Stimulated activated CD4-positive, alpha-beta T cell treated with anti-CD3 and anti-CD28 coated beads, Interleukin-2, amount 100 ng/mL, for 24 hours (primary cell): ENCODE measurements around the gene NPM3.
"Not testable (repeated sequence)": the region's sequence is repeated elsewhere in the genome, so short reads cannot be mapped to it uniquely, and the experiment has no call there.

Experiments used
- DNase-seq, 2 donors: peaks; one replicate each; pipeline ENCODE4 v3.0.0-alpha.2; 2020

NPM3 gene

DNA sequence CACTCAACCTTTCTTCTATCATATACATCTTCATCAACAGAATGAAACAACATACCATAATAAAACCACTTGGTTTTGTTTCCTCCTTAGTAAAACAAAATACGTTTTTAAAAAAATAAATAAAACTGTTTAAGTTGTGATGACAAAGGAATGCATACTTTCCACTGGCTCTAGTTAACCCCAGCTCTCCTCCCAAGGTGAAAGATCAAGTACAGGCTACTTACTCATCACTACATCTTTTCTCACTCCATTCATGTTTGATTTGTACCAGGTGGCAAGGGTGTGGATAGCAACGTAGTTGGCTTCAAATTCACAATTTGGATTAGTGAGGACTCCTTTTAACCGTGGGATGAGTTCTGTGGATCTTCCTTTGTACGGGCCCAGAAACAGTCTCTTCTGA is 20.3 kb upstream of the NPM3 start:
- no peak for DNase-seq

GRCh38 chr10:101797403-101798059 is 14.3 kb upstream of the NPM3 start:
- no peak for DNase-seq

- no peak for DNase-seq
These were observed 10.3 kb upstream of the NPM3 start for GRCh38 chr10:101793526-101793925.

- DNase-seq = no peak
These were observed 6.4 kb upstream of the NPM3 start for GRCh38 chr10:101789686-101790085.

- DNase-seq = not testable (repeated sequence)
These were observed 6.0 kb upstream of the NPM3 start for GRCh38 chr10:101789231-101789630.

DNA sequence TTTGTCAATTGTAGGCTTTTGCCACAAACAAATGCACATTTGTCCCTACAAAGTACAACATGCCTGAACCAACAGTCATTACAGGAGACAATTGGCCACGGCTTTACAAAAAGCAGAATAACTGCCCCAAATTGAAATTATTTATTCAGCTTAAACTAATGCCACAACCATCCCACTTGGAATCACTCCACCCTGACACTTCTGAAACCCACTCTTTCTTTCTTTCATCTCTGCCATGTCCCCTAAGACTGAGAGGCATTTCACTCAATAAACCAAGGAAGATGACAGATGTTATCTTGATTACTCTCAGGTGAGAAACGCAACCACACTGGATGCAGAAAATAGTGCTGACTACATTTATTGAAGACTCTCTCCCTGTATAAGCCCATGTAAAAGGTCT is 2.6 kb upstream of the NPM3 start:
- DNase-seq = no peak

GRCh38 chr10:101784558-101784957 is 1.3 kb upstream of the NPM3 start:
- DNase-seq = no peak

GRCh38 chr10:101783736-101784118 is 481 bp upstream of the NPM3 start:
- DNase-seq = no peak

GRCh38 chr10:101781984-101782810 is 1.0 kb downstream of the NPM3 start:
- DNase-seq = peak in 1 of 2 donors; percentile 11

DNA sequence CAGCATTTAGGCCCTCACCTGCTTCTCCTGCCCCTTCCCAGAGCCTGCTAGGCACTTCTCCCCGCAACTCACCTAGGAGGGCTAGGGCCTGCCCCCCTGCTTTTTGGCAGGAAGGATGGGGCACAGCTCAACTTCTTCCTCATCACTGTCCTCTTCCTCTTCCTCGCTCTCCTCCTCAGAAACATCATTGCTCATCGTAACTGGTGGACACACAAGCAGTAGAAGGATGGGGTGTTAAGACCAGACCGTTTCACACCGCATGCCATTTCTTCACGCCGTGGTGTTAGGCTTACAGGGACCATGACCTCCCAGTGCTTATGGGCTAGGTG is 1.6 kb downstream of the NPM3 start:
- DNase-seq = no peak

- DNase-seq = peak; percentile 78 to 79
These were observed 2.2 kb downstream of the NPM3 start for GRCh38 chr10:101780818-101781654.

DNA sequence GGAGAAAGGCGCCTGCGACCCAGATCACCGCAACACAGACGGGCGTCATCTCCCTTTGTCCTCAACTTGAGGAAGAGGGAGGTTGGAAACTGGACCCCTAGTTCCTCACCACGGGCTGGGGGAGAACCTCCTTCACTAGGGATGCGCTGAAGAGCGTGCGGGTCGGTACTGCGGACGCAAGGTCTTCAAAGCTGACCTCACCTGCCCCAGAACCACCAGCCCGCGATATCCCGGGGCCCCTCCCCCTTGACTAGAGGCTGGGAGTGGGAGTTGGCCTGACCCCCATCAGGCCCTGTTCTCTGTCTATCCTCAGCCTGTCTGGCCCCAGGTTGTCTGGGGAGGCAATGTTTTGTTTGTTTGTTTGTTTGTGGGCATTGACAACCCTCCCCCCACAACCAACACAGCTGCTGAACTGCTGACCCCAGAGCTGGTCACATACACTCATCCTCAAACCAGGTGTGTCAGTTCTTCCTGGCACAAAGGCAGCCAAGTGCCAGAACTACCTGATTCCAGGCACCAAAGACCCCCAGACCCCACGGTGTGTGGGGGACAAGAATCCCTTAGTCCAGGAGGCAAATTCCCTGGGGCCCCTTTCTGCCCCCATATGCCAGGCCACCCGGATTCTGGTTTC is 2.9 kb downstream of the NPM3 start:
- DNase-seq = no peak

GRCh38 chr10:101779544-101780186 is 3.6 kb downstream of the NPM3 start:
- peak; percentile 91 to 94 for DNase-seq

DNA sequence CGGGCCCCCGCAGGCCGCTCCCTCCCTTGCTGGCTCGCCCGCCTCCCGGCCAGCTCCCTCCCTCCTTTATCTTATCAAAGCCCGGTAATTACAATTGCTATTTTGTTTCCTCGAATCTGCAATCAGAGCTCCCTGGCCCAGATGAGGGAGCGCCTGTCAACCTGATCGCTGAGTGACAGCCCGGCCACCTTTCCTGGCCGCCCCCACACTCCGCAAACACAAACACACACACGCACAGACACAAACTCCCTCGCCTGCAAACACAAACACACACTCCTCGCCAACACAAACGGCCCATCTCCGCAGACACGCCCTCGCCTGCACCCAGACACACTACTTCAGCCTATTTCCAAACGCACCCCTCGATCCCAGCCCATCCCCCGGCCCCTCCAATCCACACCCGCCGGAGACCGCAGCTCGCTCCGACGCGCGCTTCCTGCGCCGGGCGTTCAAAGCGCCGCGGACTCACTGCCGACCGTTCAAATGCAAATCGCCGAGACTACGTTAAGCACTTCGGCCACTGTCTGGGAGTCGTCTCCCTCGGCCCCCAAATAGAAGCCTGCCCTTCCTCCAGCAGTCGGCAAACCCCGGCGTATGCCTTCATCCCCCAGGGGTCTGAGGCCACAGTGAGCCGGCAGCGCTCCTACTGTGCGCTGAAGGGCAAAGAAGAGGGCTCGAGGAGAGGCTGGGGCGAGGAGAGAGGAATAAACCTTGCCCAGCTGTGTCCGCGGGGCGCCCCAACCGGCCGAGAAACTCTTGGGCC is 4.3 kb downstream of the NPM3 start:
- DNase-seq = peak in 1 of 2 donors; percentile 32

DNA sequence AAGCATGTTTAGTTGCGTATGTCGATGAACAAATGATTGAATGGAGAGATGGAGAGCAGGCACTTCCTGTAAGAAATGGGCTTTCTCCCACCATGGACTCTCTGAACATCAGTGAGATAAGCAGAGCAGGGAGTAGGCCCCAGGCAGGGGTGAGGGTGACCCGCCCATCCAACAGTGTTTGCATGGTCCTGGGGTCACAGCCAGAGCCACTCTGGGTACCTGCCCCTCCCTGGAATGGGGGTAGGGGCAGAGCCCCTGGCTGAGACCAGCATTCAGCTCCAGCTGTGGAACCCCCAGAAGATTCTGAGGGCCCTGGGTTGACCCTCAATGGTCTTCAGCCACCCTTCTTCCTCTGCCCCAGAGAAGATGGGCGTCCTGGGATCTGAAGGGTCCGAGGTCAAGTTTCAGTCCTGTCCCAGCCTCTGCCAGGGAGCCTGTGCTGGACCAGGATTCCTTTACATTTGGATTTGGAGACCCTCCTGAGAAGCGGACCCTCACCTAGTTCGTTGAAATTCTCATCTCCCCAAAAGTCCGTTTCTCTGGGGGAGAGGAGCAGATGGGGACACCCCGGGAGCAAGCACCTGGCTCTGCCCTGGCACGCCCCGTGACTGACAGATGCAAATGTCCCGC is 5.0 kb downstream of the NPM3 start:
- DNase-seq = no peak

DNA sequence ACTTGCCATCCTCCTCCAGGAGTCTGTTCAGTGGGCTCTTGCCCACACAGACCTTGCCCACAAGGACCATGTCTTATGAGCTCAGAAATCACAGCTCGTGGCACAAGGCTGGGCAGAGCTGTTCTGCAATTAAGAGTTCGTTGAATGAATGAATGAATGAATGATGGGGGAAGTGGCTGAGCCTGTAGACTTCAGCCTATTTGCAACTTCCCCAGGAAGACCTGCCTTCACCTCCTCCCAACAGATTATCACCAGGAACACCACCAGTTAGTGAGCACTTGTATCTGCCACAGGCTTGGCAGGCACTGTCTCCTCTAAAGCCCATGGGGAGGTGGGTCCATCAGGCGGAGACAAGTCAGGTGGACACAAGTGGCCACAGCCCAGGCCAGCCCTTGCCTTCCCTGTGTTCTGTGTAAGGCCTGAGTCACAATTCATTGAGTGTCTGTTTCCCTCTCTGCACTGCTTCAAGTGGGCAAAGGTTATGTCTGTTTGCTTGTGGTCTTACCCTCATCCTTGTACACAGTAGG is 5.6 kb downstream of the NPM3 start:
- no peak for DNase-seq

- DNase-seq = peak in 1 of 2 donors; percentile 17
These were observed 7.0 kb downstream of the NPM3 start for GRCh38 chr10:101776161-101776817.

DNA sequence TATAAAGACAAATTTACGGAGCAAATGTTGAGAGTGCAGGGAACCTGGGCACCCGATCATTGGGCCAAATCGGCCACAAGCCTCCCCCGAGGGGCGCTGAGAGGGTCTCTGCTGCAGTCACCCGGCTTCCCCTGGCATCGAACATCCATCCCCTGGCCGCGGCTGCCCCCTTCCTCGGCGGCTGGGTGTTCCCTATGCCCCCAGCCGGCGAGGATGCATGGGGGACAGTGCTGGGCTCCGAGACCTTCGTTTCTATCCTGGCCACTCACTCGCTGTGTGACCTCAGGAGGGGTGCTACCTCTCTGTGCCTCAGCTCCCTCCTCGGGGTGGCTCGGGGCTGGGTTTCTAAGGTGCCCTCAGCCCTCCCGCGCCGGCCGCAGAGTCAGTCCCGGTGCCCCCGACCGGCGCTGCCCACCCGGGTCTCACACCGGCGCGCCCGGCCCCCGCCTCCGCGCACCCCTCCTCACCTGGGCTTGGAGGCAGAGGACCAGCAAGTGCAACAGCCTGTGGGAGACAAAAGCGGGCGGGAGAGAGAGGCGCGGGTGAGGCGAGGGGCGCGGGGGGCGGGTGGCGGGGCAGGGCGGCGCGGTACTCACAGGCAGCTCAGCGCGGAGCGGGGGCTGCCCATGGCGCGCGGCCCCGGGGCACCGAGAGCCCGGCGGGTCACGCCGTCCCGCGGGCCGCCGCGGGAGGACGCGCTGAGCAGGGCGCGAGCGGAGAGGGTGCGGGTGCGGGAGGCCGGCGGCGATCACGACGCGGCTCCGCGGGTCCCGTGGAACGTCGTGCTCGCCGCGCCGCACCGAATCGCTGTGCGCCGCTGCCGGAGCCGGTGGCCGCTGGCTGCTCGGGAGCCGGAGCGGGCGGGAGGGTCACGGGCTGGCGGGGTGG is 7.7 kb downstream of the NPM3 start, which contains the start of gene FGF8:
Gene FGF8 (minus strand): TSS at position 842 of the 888 bp plus-strand sequence. CDS start 214 bp downstream, at position 628.
- DNase-seq = no peak

DNA sequence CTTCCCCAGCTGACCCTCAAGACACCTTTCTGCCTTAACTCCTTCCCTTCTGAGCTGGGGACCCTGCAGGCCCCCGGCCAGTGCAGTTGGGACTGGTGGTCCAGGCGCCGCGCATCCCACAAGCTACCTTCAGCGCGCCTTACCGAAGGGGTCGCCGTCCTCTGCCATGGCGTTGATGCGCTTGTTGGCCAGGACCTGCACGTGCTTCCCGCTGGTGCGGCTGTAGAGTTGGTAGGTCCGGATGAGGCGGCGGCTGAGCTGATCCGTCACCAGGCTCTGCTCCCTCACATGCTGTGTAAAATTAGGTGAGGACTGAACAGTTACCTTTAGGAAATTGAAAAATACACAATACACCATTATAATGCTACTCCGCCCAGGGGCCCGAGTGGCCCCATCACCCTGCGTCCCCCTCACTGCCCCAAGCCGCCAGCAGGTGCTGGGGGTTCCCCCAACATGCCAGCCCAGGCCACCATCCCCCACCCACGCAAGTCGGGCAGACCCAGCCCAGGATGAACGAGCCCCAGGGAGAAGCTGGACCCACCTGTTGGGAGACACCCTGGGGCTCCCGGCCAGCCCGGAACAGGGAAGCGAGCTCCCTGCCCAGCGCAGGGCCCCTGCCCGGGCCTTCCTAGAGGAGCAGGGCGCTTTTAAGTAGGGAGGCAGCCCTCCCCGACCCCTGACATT is 8.5 kb downstream of the NPM3 start:
- DNase-seq = peak in 1 of 2 donors; percentile 26
